SK-N-SH (cell line): ENCODE results near the gene SLC16A5. TPM values are rescaled to one million over a fixed set of nuclear protein-coding genes. Genes with fewer than 3 reads are reported as not detected.

Experiments used
- CTCF ChIA-PET: fragments of 300-600, 350-600 bp; formaldehyde crosslinking; extraction: SDS; loops from one replicate; lab custom pipeline; 2021; lab: Yijun Ruan, JAX
- POLR2A ChIA-PET: fragments of 350-600 bp; sonication (Branson Sonifier 250); formaldehyde crosslinking; extraction: SDS; loops from one replicate; lab custom pipeline; 2020; ENCODE audit warnings: antibody characterized with exemption, inconsistent platforms; lab: Yijun Ruan, JAX
- DNase-seq: peaks from one replicate; pipeline ENCODE4 v3.0.0; 2012
- H2AFZ ChIP-seq: fragments of 200-600 bp; sonication (generic); 2 replicates; pipeline ENCODE4 v1.8.1; 2016; ENCODE audit warnings: antibody characterized with exemption, mild to moderate bottlenecking, low read depth
- H3F3A ChIP-seq: fragments of 200-600 bp; sonication (generic); replicated peaks from 2 replicates; pipeline ENCODE3; 2016; ENCODE audit warnings: antibody characterized with exemption, mild to moderate bottlenecking; ENCODE audit not compliant: insufficient read depth
- H3K27ac ChIP-seq, 2 experiments: fragments of 200-500 bp in 1 of 2; fragments of 200-600 bp in 1 of 2; sonication (Bioruptor generic) in 1 of 2; sonication (generic), shearing (Covaris generic) in 1 of 2; 2 replicates each; pipeline versions ENCODE4 v1.5.1 to v1.6.1; 2014 to 2016; ENCODE audit warnings: low read depth in 2 of 2, inconsistent platforms in 1 of 2, low read length in 1 of 2, mild to moderate bottlenecking in 1 of 2, mixed read lengths in 1 of 2
- H3K27me3 ChIP-seq: fragments of 200-600 bp; sonication (generic), shearing (Covaris generic); 2 replicates; pipeline ENCODE4 v1.6.1; 2016; ENCODE audit warnings: mixed run types; ENCODE audit not compliant: insufficient read depth
- H3K36me3 ChIP-seq, 2 experiments: fragments of 200-500 bp in 1 of 2; fragments of 200-600 bp in 1 of 2; sonication (Bioruptor generic) in 1 of 2; sonication (generic) in 1 of 2; replicated peaks in 1 of 2; 2 replicates each; pipeline versions ENCODE3 to v1.5.1; 2014 to 2016; ENCODE audit warnings: low read length in 1 of 2, mild to moderate bottlenecking in 1 of 2; ENCODE audit not compliant: insufficient read depth in 2 of 2, control insufficient read depth in 1 of 2
- H3K4me1 ChIP-seq, 2 experiments: fragments of 200-500 bp in 1 of 2; fragments of 200-600 bp in 1 of 2; sonication (Bioruptor generic) in 1 of 2; sonication (generic), shearing (Covaris generic) in 1 of 2; 2 replicates each; pipeline versions ENCODE4 v1.5.1 to v1.6.1; 2014 to 2016; ENCODE audit warnings: low read depth in 1 of 2, low read length in 1 of 2, mixed run types in 1 of 2; ENCODE audit not compliant: insufficient read depth in 2 of 2, control insufficient read depth in 1 of 2
- H3K4me2 ChIP-seq: fragments of 200-600 bp; sonication (generic), shearing (Covaris generic); 2 replicates; pipeline ENCODE4 v1.6.1; 2017; ENCODE audit warnings: mixed run types
- H3K4me3 ChIP-seq, 2 experiments: fragments of 200-500 bp in 1 of 2; fragments of 200-600 bp in 1 of 2; sonication (Bioruptor generic) in 1 of 2; sonication (generic), shearing (Covaris generic) in 1 of 2; 2 replicates each; pipeline versions ENCODE4 v1.5.1 to v1.8.1; 2014 to 2016; ENCODE audit warnings: low read depth in 2 of 2, inconsistent platforms in 1 of 2, low read length in 1 of 2, mild to moderate bottlenecking in 1 of 2, mixed read lengths in 1 of 2, moderate library complexity in 1 of 2
- H3K79me2 ChIP-seq: fragments of 200-600 bp; sonication (generic); 2 replicates; pipeline ENCODE4 v1.8.1; 2017; ENCODE audit warnings: mild to moderate bottlenecking; ENCODE audit not compliant: insufficient read depth
- H3K9ac ChIP-seq: fragments of 200-600 bp; sonication (generic); 2 replicates; pipeline ENCODE4 v1.6.1; 2017; ENCODE audit warnings: mixed run types
- H3K9me2 ChIP-seq: fragments of 200-600 bp; sonication (generic); 2 replicates; pipeline ENCODE4 v1.6.1; 2017; ENCODE audit warnings: mixed run types
- H3K9me3 ChIP-seq: fragments of 200-600 bp; sonication (generic); 2 replicates; pipeline ENCODE4 v1.6.1; 2017; ENCODE audit warnings: mixed run types, mild to moderate bottlenecking, moderate library complexity
- H4K20me1 ChIP-seq: fragments of 200-600 bp; sonication (generic); 2 replicates; pipeline ENCODE4 v1.6.1; 2017; ENCODE audit warnings: mild to moderate bottlenecking, mixed run types; ENCODE audit not compliant: insufficient read depth
- CHD2 ChIP-seq: fragments of 150-350 bp; IDR thresholded peaks from 2 replicates; pipeline ENCODE4 v1.6.1; 2018; ENCODE audit warnings: low read length; ENCODE audit not compliant: partially characterized antibody
- EZH2phosphoT487 ChIP-seq: fragments of 200-600 bp; sonication (generic); IDR thresholded peaks from 2 replicates; pipeline ENCODE4 v1.6.1; 2017; ENCODE audit warnings: low read depth, mixed run types, mild to moderate bottlenecking, antibody characterized with exemption, moderate library complexity, borderline replicate concordance
- GABPA ChIP-seq: IDR thresholded peaks from 2 replicates; pipeline ENCODE4 v1.4.0; 2012; ENCODE audit warnings: low read depth, mild to moderate bottlenecking
- JUND ChIP-seq: IDR thresholded peaks from 2 replicates; pipeline ENCODE4 v1.4.0; 2012
- MXI1 ChIP-seq: IDR thresholded peaks from 2 replicates; pipeline ENCODE4 v1.6.1; 2012; ENCODE audit warnings: mild to moderate bottlenecking, low read depth, low read length, improper control_type of control experiment
- NFIC ChIP-seq: IDR thresholded peaks from 2 replicates; pipeline ENCODE4 v1.4.0; 2012; ENCODE audit warnings: borderline replicate concordance
- RXRA ChIP-seq: IDR thresholded peaks from 2 replicates; pipeline ENCODE4 v1.4.0; 2012; ENCODE audit warnings: low read depth, mild to moderate bottlenecking, borderline replicate concordance
- TCF12 ChIP-seq: IDR thresholded peaks from 2 replicates; pipeline ENCODE4 v1.4.0; 2012
- TEAD4 ChIP-seq: IDR thresholded peaks from 2 replicates; pipeline ENCODE4 v1.4.0; 2012; ENCODE audit warnings: mild to moderate bottlenecking, borderline replicate concordance; ENCODE audit not compliant: insufficient read depth
- WGBS: methylation state at CpG from one replicate; pipeline ENCODE4 v1.1.6; 2017; ENCODE audit warnings: low lambda C conversion rate; 5-methylcytosine and 5-hydroxymethylcytosine counted together
- polyA plus RNA-seq, 3 experiments: library from polyadenylated mRNA; depleted of rRNA; stranded (reverse); fragments of >200 nt; gene quantifications; 2 replicates each; pipeline ENCODE4 v1.2.3, GENCODE V29; 2012
- TF ChIP-seq, protein P1 (sequence below): IDR thresholded peaks from 2 replicates; pipeline ENCODE4 v1.4.0; 2012; ENCODE audit warnings: low read depth, borderline replicate concordance
- TF ChIP-seq, protein P2 (sequence below): fragments of 150-350 bp; IDR thresholded peaks from 2 replicates; pipeline ENCODE4 v1.6.1; 2016; ENCODE audit warnings: mild to moderate bottlenecking, low read depth, low read length
- TF ChIP-seq, protein P3 (sequence below): fragments of 200-600 bp; sonication (generic); IDR thresholded peaks from 2 replicates; pipeline ENCODE4 v1.6.1; 2017; ENCODE audit warnings: antibody characterized with exemption, mild to moderate bottlenecking, moderate library complexity

SLC16A5 gene
- polyA plus RNA-seq, 1 of the 3 experiments (the other 2 are of a cell fraction), result 0.03 TPM

DNA sequence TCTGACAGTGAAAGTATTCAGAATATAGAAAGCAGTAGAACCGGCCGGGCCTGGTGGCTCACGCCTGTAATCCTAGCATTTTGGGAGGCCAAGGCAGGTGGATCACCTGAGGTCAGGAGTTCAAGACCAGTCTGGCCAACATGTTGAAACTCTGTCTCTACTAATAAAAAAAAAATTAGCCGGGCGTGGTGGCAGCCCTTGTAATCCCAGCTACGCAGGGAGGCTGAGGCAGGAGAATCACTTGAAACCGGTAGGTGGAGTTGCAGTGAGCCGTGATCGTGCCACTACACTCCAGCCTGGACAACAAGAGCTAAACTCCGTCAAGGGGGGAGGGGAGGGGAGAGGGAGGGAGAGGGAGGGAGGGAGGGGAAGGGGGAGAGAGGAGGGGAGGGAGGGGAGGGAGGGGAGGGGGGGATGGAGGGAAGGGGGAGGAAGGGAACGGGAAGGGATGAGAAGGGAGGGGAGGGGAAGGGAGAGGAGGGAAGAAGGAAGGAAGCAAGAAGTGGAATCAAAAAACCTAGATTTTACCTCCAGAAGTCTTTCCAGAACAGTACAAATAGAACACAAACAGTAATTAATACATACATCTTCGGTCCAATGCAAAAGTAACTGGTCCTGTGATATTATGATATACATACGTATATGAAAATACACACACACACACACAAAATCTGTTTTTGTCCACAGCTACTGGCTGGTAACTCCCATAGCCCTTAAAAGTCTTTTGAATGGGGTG is 54.6 kb downstream of the SLC16A5 start:
- Histone ChIP-seq H3K27ac (no peak overlapping the region), H3K9me2 (no peaks in the 10 kb centered on the region), H3K79me2 (peaks cover 95% of the 10 kb centered on the region), H3K36me3 (peaks cover 61 to 97% of the 10 kb centered on the region in 2 experiments), H4K20me1 (peaks cover 23% of the 10 kb centered on the region; the same call in 1 of the 2 replicates), H3K4me1 (no peaks in the 10 kb centered on the region), H3K4me3 (no peak overlapping the region), H3F3A (peaks cover 71% of the 10 kb centered on the region), H2AFZ (no peak overlapping the region), H3K9ac (no peak overlapping the region), H3K9me3 (no peaks in the 10 kb centered on the region), H3K27me3 (no peaks in the 10 kb centered on the region), H3K4me2 (no peak overlapping the region)
- POLR2A ChIA-PET, result interaction anchor here (1.5 kb wide), 1 partner anchor 9 kb away, joined by 3 read pairs; no protein-coding TSS in a partner anchor
- CTCF ChIA-PET, result interaction anchor here (1.5 to 1.7 kb wide), 2 partner anchors 12 to 28 kb away, joined by 3 to 17 read pairs; partner anchors contain the start of gene NT5C
- TF ChIP-seq EZH2phosphoT487 (no peak), MXI1 (no peak), CHD2 (no peak), GABPA (no peak), TCF12 (no peak), JUND (no peak)
- TF ChIP-seq, protein P1, sequence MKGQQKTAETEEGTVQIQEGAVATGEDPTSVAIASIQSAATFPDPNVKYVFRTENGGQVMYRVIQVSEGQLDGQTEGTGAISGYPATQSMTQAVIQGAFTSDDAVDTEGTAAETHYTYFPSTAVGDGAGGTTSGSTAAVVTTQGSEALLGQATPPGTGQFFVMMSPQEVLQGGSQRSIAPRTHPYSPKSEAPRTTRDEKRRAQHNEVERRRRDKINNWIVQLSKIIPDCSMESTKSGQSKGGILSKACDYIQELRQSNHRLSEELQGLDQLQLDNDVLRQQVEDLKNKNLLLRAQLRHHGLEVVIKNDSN, result no peak
- TF ChIP-seq, protein P2, sequence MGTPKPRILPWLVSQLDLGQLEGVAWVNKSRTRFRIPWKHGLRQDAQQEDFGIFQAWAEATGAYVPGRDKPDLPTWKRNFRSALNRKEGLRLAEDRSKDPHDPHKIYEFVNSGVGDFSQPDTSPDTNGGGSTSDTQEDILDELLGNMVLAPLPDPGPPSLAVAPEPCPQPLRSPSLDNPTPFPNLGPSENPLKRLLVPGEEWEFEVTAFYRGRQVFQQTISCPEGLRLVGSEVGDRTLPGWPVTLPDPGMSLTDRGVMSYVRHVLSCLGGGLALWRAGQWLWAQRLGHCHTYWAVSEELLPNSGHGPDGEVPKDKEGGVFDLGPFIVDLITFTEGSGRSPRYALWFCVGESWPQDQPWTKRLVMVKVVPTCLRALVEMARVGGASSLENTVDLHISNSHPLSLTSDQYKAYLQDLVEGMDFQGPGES, result no peak
- TF ChIP-seq, protein P3, sequence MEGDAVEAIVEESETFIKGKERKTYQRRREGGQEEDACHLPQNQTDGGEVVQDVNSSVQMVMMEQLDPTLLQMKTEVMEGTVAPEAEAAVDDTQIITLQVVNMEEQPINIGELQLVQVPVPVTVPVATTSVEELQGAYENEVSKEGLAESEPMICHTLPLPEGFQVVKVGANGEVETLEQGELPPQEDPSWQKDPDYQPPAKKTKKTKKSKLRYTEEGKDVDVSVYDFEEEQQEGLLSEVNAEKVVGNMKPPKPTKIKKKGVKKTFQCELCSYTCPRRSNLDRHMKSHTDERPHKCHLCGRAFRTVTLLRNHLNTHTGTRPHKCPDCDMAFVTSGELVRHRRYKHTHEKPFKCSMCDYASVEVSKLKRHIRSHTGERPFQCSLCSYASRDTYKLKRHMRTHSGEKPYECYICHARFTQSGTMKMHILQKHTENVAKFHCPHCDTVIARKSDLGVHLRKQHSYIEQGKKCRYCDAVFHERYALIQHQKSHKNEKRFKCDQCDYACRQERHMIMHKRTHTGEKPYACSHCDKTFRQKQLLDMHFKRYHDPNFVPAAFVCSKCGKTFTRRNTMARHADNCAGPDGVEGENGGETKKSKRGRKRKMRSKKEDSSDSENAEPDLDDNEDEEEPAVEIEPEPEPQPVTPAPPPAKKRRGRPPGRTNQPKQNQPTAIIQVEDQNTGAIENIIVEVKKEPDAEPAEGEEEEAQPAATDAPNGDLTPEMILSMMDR, result no peak
- WGBS, result 92% methylated on average over 13 of the region's 13 CpGs
- DNase-seq, result no peak

DNA sequence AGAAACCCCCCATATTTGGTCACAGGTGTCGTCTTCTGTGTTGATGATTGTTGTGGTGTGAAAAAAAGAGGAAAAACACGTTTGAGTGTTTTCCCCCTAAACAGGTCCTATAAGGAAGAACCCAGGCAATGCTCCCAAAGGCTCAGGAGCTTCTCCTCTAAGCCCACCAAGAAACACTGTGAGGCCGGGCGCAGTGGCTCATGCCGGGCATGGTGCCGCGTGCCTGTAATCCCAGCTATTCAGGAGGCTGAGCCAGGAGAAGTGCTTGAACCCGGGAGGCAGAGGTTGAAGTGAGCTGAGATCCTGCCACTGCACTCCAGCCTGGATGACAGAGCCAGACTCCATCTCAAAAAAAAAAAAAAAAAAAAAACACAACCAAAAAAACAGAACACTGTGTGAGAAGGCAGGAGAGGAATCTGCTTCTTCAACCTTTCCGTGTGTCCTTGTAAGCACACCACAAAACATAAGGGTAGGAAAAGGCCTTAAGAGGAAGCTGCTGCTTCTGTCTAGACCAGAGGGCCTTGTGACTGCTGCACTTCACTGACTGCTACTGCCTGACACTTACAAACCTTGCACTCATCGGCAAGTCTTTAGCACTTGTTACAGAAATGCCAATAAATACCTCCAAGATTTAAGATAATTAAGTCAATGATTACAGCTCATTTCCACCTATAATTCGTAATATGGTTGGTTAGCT is 57.2 kb downstream of the SLC16A5 start:
- Histone ChIP-seq H3K27me3 (no peaks in the 10 kb centered on the region), H4K20me1 (peaks cover 44% of the 10 kb centered on the region), H3K4me2 (no peak overlapping the region), H3K27ac (no peak overlapping the region), H3K79me2 (peaks cover 96% of the 10 kb centered on the region), H3K4me3 (no peak overlapping the region), H3F3A (peaks cover 62% of the 10 kb centered on the region), H3K4me1 (no peaks in the 10 kb centered on the region; a peak in 1 of 4 replicates), H3K9me2 (no peaks in the 10 kb centered on the region), H2AFZ (no peak overlapping the region), H3K9me3 (no peaks in the 10 kb centered on the region), H3K9ac (no peak overlapping the region)
- WGBS, result 88% methylated on average over 11 of the region's 11 CpGs
- ChIA-PET POLR2A (interaction anchor here (2.1 kb wide), 1 partner anchor 9 kb away, joined by 14 read pairs; the partner anchor contains the start of gene JPT1), CTCF (interaction anchor here (0.8 to 2.1 kb wide), 8 partner anchors 8 to 57 kb away, joined by 3 to 16 read pairs (median 6); partner anchors contain the start of gene NT5C)
- no peak for DNase-seq
- TF ChIP-seq TEAD4 (no peak), NFIC (no peak), RXRA (no peak)
- TF ChIP-seq, all 33 proteins: peak for 0
- peaks cover 60 to 89% of the 10 kb centered on the region in 2 experiments for H3K36me3 ChIP-seq
